HG02759 (cell line): ENCODE measurements around the gene PHC3.

ENCODE experiments used
- ATAC-seq: cut with Tn5 transposase; IDR thresholded peaks from one replicate; pipeline ENCODE4 v1.9.1; 2021; ENCODE audit warnings: mild to moderate bottlenecking, moderate library complexity; ENCODE audit not compliant: unreplicated experiment

The PHC3 gene

DNA sequence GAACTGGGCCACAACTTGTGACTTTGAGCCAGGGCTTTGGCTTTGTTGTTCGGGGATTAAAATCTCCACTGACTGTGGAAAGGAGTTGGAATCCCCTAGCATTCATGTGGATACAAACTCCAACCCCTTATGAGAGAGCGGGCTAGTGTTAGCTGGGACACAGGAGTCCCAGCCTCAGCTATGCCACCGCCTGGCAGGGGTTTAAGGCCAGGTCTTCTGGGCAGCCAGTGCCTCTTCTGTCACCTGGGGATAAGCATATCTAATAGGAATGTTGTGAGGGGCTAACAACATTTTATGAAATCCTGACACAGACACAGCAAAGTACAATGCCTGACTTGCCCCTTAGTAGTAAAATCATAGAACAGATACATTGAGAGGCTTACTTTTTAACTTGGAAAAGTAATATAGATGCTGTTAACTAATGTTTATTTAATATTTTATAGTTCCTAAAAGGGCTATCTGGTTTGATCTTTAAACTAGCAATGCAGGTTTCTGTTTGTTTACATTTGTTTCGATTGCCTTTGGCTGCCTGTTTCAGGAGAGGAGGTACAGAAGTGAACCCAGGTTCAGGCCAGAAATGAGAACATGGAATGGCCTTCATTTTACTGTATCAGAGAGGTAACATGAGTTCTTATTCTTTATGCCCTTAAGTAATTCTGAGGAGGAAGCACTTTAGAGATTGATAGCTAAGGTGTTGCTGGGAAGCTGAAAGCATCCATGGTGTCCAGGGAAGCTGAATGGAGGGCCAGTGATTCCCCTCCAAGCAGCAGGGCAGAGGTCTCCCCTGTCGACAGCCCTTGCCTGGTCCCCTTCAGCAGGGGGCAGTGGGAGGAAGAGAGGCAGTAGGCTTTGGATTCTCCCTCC, 135.0 kb downstream of the PHC3 start:
- ATAC-seq: no peak

DNA sequence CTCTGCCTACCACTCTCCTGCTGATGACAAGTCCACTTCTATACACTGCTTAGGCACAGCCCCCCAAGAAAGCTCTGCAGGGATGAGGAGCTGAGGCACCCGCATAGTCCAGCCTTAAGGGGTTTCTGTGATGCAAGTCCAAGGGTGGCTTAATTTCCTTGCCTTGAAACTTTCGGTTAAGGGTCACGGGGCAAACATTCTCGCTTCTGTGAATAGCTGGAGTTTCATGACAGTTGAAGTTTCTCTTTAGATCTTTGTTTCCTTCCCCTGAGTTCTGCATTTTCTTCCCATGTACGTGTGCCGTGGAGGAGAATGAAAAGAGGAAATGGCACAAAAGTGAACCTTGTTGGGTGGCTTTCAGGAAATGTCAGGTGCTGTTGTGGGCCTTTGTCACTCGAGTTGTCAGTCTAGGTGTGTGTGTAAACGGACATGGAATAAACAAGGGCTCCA, 136.7 kb downstream of the PHC3 start:
- peak; percentile 84 for ATAC-seq

DNA sequence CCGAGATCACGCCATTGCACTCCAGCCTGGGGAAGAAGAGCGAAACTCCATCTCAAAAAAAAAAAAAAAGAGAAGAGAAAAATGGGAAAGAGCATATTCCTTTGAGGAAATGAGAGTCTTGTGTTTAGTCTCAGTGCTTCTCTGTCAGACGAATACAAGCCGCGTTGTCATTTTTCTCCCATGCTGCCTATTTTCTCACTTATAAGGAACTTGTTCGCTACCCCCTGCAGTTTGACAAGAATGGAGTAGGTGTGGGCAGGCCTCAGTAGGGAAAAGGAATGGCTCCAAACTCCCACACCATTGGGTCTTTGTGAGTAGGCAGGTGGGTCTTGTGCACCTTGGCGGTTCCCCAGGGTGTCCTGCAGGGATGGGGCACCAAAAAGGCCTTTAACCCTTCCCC, 137.3 kb downstream of the PHC3 start:
- ATAC-seq: no peak

DNA sequence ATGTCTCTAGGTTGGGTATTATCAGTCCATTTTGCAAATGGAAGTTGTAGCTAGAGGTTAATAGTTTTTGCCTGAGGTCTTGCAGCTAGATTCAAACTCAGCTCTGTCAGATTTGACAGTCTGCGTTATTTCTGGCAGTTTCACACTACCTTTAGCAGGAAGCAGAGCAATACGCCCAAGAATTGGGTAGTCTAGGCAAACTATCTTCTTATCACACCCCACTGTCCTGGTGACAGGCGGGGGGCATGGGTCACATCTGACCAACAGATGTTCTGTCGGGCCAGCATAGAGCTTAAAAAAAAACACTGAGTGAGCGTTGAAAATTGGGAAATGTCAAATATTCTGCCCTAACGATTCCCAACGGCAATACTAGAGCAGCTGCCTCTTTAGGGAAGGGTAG, 138.0 kb downstream of the PHC3 start:
- no peak for ATAC-seq

DNA sequence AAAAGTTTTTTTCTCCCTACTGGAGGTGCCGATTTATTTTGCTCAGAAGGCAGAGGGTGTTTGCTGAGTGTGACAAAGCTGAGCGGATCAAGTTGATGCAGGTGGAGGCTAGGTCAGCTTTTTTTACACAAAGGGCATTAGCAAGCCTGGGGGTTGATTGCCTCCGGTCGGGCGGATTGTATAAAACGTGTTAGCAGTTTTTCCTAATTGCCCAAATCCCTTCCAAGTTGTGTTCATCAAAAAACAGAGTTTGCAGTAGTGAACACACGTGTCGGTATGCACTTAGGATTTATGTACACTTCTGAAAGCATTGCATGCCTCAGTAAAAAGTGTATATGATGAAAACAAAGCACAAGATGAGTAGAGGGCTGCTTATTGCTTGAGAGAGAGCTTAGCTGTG, 141.1 kb downstream of the PHC3 start:
- no peak for ATAC-seq

DNA sequence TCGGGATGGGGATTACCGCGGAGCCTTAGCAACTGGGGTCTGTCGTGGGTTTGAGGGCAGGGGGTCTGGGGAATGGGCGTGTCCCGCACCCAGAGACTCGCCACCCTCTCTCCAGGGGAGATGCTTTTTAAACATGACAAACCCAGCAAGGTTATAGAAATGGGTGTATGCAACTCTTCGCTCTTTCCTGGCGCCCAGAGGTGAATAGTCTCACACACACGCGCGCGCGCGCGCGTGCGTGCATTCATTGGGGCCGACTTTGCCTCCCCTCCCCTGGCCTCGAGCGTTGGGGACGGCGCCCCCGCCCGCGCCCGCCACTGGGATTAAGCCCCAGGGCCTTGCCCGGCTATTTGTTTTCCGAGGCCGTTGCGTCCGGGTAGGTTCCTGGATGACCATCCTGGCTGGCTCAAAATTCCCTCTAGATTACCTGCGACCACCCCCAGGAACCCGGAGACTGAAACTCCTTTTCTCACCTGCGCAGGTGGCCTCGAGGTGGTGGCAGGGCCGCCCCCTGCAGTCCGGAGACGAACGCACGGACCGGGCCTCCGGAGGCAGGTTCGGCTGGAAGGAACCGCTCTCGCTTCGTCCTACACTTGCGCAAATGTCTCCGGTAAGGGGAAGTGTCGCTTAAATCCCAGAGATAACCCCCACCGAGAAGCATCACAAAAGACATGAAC, 143.0 kb downstream of the PHC3 start:
- ATAC-seq: peak; percentile 15
